ENCODE data around the gene CYTH4. TPM values are rescaled to one million over a fixed set of nuclear protein-coding genes. Genes with fewer than 3 reads are reported as not detected.

CYTH4 gene
- total RNA-seq, 4 donors from 2014 or later, result 4.2 to 21.3 (median 9.3) TPM

DNA sequence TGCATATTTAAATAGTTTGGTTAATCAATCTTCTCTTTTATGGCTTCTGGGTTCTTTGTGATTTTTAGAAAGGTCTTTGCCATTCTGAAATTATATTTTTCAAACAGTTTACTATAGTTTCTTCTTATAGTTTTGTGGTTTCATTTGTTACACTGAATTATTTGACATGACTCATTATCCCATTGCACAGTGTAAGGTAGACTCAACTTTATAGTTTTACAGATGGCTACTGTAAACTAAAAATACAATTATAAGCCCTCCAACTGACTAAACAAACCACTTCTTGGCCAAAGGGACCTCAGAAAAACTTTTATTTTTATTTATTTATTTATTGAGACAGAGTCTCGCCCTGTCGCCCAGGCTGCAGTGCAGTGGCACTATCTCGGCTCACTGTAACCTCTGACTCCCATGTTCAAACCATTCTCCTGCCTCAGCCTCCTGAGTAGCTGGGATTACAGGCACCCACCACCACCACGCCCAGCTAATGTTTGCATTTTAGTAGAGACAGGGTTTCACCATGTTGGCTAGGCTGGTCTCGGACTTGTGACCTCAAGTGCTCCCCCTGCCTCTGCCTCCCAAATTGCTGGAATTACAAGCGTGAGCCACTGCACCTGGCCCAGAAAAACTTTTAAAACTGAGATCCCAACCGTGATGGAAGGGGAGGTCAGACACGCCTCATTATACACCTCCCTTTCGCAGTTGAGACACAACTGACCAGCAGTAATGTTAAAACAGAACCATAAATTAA is 24.1 kb upstream of the CYTH4 start:
- no peaks in the 10 kb centered on the region for H3K36me3 ChIP-seq
- WGBS, 2 donors (ENCODE audit: low coverage in 1 of 2), result 83 to 84% methylated on average over 2 to 9 of the region's 9 CpGs
- no peak for ATAC-seq
- H3K4me1 ChIP-seq, result no peaks in the 10 kb centered on the region
- H3K27me3 ChIP-seq, result peaks cover 96% of the 10 kb centered on the region
- H3K9me3 ChIP-seq, result no peaks in the 10 kb centered on the region
- no peak overlapping the region for H3K4me3 ChIP-seq
- no peak for TF ChIP-seq POLR2A (IDR thresholded peaks at IDR 0.05)
- TF ChIP-seq POLR2AphosphoS5 (IDR thresholded peaks at IDR 0.05), result no peak
- TF ChIP-seq CTCF (IDR thresholded peaks at IDR 0.05), result no peak
- TF ChIP-seq EP300 (IDR thresholded peaks at IDR 0.05), result no peak
- H3K27ac ChIP-seq, result no peak overlapping the region

- peaks cover 93% of the 10 kb centered on the region for H3K27me3 ChIP-seq
- no peak overlapping the region for H3K27ac ChIP-seq
- no peak overlapping the region for H3K4me3 ChIP-seq
- WGBS, 2 donors (ENCODE audit: low coverage in 1 of 2), result 51 to 57% methylated on average over 7 to 8 of the region's 14 CpGs
- H3K36me3 ChIP-seq, result no peaks in the 10 kb centered on the region
- TF ChIP-seq EP300 (IDR thresholded peaks at IDR 0.05) (no peak), POLR2AphosphoS5 (IDR thresholded peaks at IDR 0.05) (no peak), POLR2A (IDR thresholded peaks at IDR 0.05) (no peak), CTCF (IDR thresholded peaks at IDR 0.05) (no peak)
- no peak for ATAC-seq
- peaks cover 0 to 6% (median 0%) of the 10 kb centered on the region in 3 donors for H3K9me3 ChIP-seq
- no peaks in the 10 kb centered on the region for H3K4me1 ChIP-seq
Measured at GRCh38 chr22:37258753-37259401, 23.4 kb upstream of the CYTH4 start.

DNA sequence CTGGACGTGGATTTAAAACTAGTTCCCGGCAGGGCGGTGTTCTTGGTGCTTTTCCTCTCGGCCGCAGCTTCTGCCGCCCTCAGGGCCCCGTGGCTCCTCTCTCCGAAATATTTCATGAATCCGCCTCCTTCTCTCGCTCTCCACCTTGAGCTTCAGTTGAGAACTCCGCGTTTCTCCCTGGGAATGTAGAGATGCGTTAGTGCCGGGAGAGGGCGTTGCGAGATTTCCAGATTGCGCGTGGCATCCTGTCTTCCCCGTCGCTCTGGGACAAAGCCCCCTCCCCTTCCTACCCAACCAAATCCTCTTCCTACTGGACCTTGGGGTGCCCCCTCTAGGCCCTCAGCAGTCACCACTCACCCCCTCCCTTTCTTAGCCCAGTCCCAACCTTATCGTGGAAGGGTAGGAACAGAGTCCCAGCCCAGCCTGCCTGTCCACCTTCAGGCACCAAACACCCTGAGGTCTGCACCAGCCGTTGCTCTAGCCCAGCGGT is 22.7 kb upstream of the CYTH4 start:
- no peak for ATAC-seq
- Histone ChIP-seq H3K27me3 (peaks cover 93% of the 10 kb centered on the region), H3K36me3 (peaks cover 0 to 4% of the 10 kb centered on the region in 2 donors), H3K9me3 (peaks cover 0 to 13% (median 0%) of the 10 kb centered on the region in 3 donors), H3K4me3 (no peak overlapping the region), H3K27ac (no peak overlapping the region), H3K4me1 (no peaks in the 10 kb centered on the region)
- WGBS, 2 donors (ENCODE audit: low coverage in 1 of 2), result 4 to 11% methylated on average over 19 to 23 of the region's 23 CpGs
- TF ChIP-seq POLR2AphosphoS5 (IDR thresholded peaks at IDR 0.05), result no peak
- TF ChIP-seq CTCF (IDR thresholded peaks at IDR 0.05), result peak in 1 of 4 experiments; percentile 32

- Histone ChIP-seq H3K4me3 (no peak overlapping the region), H3K36me3 (peaks cover 0 to 4% of the 10 kb centered on the region in 2 donors), H3K9me3 (peaks cover 0 to 17% (median 0%) of the 10 kb centered on the region in 3 donors), H3K4me1 (no peaks in the 10 kb centered on the region), H3K27ac (no peak overlapping the region), H3K27me3 (peaks cover 93% of the 10 kb centered on the region)
- ATAC-seq, result no peak
- TF ChIP-seq POLR2AphosphoS5 (IDR thresholded peaks at IDR 0.05) (no peak), CTCF (IDR thresholded peaks at IDR 0.05) (no peak)
- 7 to 29% methylated on average over 3 to 7 of the region's 15 CpGs for WGBS, 2 donors (ENCODE audit: low coverage in 1 of 2)
Measured at GRCh38 chr22:37260155-37260795, 22.0 kb upstream of the CYTH4 start.

Data from gastroesophageal sphincter (tissue), 4 donors.